Gastrocnemius medialis (tissue), 4 donors: ENCODE data around the gene MAP3K4.

Source experiments
- POLR2A ChIP-seq, 2 donors: fragments of 450-650 bp; IDR thresholded peaks; one replicate each; pipeline ENCODE4 v1.6.1; 2017; ENCODE audit warnings: antibody characterized with exemption in 2 of 2, mild to moderate bottlenecking in 2 of 2, moderate library complexity in 2 of 2
- TF ChIP-seq, protein P1 (sequence below), 5 experiments: fragments of 450-650 bp in 3 of 5; fragments of 200-600 bp in 2 of 5; sonication (generic) in 2 of 5; IDR thresholded peaks in 4 of 5; conservative IDR thresholded peaks in 1 of 5; 1 replicate in 4 of 5; 2 replicates in 1 of 5; pipeline ENCODE4 v1.5.1; 2016 to 2019; ENCODE audit warnings: antibody characterized with exemption in 5 of 5, mild to moderate bottlenecking in 3 of 5, moderate library complexity in 3 of 5

GRCh38 chr6:161115468-161115867, 123.9 kb downstream of the MAP3K4 start:
- TF ChIP-seq POLR2A (IDR thresholded peaks at IDR 0.05) = no peak
- TF ChIP-seq, protein P1, sequence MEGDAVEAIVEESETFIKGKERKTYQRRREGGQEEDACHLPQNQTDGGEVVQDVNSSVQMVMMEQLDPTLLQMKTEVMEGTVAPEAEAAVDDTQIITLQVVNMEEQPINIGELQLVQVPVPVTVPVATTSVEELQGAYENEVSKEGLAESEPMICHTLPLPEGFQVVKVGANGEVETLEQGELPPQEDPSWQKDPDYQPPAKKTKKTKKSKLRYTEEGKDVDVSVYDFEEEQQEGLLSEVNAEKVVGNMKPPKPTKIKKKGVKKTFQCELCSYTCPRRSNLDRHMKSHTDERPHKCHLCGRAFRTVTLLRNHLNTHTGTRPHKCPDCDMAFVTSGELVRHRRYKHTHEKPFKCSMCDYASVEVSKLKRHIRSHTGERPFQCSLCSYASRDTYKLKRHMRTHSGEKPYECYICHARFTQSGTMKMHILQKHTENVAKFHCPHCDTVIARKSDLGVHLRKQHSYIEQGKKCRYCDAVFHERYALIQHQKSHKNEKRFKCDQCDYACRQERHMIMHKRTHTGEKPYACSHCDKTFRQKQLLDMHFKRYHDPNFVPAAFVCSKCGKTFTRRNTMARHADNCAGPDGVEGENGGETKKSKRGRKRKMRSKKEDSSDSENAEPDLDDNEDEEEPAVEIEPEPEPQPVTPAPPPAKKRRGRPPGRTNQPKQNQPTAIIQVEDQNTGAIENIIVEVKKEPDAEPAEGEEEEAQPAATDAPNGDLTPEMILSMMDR (IDR thresholded peaks at IDR 0.05 in 4 of 5, conservative IDR thresholded peaks at IDR 0.05 in 1 of 5) = no peak
